ENCODE measurements around the gene SIX4.

DNA sequence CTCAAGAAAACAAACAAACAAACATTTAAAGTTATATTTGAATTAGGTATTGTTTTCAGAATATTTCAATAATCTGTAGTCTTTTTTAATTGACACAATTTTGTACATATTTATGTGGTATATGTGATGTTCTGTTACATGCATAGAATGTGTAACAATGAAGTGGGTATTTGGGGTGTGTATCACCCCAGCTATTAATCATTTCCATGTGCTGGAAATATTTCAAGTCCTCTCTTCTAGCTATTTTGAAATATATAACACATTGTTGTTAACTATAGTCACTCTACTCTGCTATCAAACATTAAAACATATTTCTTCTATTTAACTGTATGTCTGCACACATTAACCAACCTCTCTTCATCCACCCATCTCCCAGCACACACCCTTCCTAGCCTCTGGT is 42.9 kb downstream of the SIX4 start:
- TF ChIP-seq, protein P1, sequence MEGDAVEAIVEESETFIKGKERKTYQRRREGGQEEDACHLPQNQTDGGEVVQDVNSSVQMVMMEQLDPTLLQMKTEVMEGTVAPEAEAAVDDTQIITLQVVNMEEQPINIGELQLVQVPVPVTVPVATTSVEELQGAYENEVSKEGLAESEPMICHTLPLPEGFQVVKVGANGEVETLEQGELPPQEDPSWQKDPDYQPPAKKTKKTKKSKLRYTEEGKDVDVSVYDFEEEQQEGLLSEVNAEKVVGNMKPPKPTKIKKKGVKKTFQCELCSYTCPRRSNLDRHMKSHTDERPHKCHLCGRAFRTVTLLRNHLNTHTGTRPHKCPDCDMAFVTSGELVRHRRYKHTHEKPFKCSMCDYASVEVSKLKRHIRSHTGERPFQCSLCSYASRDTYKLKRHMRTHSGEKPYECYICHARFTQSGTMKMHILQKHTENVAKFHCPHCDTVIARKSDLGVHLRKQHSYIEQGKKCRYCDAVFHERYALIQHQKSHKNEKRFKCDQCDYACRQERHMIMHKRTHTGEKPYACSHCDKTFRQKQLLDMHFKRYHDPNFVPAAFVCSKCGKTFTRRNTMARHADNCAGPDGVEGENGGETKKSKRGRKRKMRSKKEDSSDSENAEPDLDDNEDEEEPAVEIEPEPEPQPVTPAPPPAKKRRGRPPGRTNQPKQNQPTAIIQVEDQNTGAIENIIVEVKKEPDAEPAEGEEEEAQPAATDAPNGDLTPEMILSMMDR (conservative IDR thresholded peaks at IDR 0.05; ENCODE audit: low read depth in 2 of 2) = no peak
- TF ChIP-seq EZH2phosphoT487 (IDR thresholded peaks at IDR 0.05; ENCODE audit: unreplicated experiment) (no peak), JUNB (IDR thresholded peaks at IDR 0.05; ENCODE audit: unreplicated experiment) (no peak)
